ENCODE measurements around the gene CMTR1. TPM values are rescaled to one million over a fixed set of nuclear protein-coding genes. Genes with fewer than 3 reads are reported as not detected.

The CMTR1 gene
- total RNA-seq, 1 experiment from 2014 or later: 34.8 TPM

DNA sequence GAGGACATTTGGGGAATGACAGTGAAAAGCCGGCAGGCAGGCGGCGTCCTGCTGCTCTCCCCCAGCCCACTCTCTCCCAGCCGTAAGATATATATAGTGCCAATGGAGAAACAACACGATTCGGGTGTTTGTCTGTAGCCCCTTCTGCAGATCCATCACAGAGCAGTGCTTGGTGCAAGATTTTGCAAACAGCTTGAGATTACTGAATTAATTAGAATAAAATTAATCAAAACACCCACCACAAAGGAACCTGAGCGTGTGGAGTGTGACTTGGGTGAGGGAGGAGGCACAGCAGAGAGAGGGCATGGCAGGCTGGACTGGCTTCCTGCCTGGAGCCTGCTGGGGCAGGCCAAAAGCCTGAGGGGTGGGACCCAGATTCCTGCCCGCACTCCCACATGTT, 95.5 kb downstream of the CMTR1 start:
- Mint-ChIP-seq H3K9me3 (no peaks in the 10 kb centered on the region; a peak in 1 of 5 replicates), H3K27ac (no peak overlapping the region), H3K4me3 (no peak overlapping the region), H3K36me3 (ENCODE audit: insufficient read depth in 1 of 3, low read depth in 3 of 3) (no peaks in the 10 kb centered on the region), H3K27me3 (ENCODE audit: low read depth) (peaks cover 61% of the 10 kb centered on the region), H3K4me1 (peaks cover 10 to 20% of the 10 kb centered on the region in 2 experiments)
- Histone ChIP-seq H3K79me1 (ENCODE audit: insufficient read depth, low read depth, low read length, poor library complexity, severe bottlenecking) (no peaks in the 10 kb centered on the region), H2AFZ (ENCODE audit: low read length) (no peak overlapping the region), H3K79me2 (ENCODE audit: insufficient read depth, low read length) (no peaks in the 10 kb centered on the region), H3K4me2 (ENCODE audit: insufficient read depth, insufficient read length, low read length) (no peak overlapping the region), H3T11ph (ENCODE audit: low read length) (no peak overlapping the region), H4K91ac (ENCODE audit: insufficient read length, low read depth, low read length) (no peak overlapping the region), H3K9me3 (ENCODE audit: control insufficient read depth, low read depth, low read length) (no peaks in the 10 kb centered on the region), H3K56ac (ENCODE audit: insufficient read length, low read depth, low read length) (no peak overlapping the region), H3K23me2 (ENCODE audit: insufficient read length, low read depth, low read length, poor library complexity, severe bottlenecking) (no peaks in the 10 kb centered on the region), H4K5ac (ENCODE audit: insufficient read length, low read depth, low read length) (no peak overlapping the region), H2BK15ac (ENCODE audit: low read depth, low read length) (no peak overlapping the region), H2AK5ac (ENCODE audit: insufficient read length, low read length) (no peak overlapping the region), H3K27ac (ENCODE audit: insufficient read length, low read depth, low read length) (no peak overlapping the region), H4K8ac (replicated peaks; ENCODE audit: insufficient read length, low read depth, low read length) (no peak overlapping the region), H2BK120ac (ENCODE audit: low read depth, low read length, poor library complexity, severe bottlenecking) (no peak overlapping the region), H2BK5ac (ENCODE audit: insufficient read length, low read length) (no peak overlapping the region), H3K14ac (ENCODE audit: insufficient read depth, low read length) (no peak overlapping the region; the same call in 1 of the 2 replicates), H4K20me1 (ENCODE audit: control insufficient read depth, insufficient read depth, insufficient read length) (no peaks in the 10 kb centered on the region), H3K9ac (ENCODE audit: extremely low read depth, insufficient read length, low read length) (no peak overlapping the region), H2BK20ac (ENCODE audit: low read depth, low read length, poor library complexity, severe bottlenecking) (no peak overlapping the region), H2BK12ac (ENCODE audit: insufficient read length, low read depth, low read length) (no peak overlapping the region), H3K27me3 (ENCODE audit: insufficient read depth, low read length) (no peaks in the 10 kb centered on the region; the same call in 1 of the 2 replicates), H3K23ac (ENCODE audit: insufficient read length, low read depth, low read length) (no peak overlapping the region), H3K4me1 (ENCODE audit: insufficient read depth, low read length) (no peaks in the 10 kb centered on the region), H3K18ac (ENCODE audit: insufficient read length, low read depth, low read length) (no peak overlapping the region), H3K4ac (ENCODE audit: low read depth, low read length) (no peak overlapping the region)
- DNase-seq: no peak
- TF ChIP-seq, protein P1, sequence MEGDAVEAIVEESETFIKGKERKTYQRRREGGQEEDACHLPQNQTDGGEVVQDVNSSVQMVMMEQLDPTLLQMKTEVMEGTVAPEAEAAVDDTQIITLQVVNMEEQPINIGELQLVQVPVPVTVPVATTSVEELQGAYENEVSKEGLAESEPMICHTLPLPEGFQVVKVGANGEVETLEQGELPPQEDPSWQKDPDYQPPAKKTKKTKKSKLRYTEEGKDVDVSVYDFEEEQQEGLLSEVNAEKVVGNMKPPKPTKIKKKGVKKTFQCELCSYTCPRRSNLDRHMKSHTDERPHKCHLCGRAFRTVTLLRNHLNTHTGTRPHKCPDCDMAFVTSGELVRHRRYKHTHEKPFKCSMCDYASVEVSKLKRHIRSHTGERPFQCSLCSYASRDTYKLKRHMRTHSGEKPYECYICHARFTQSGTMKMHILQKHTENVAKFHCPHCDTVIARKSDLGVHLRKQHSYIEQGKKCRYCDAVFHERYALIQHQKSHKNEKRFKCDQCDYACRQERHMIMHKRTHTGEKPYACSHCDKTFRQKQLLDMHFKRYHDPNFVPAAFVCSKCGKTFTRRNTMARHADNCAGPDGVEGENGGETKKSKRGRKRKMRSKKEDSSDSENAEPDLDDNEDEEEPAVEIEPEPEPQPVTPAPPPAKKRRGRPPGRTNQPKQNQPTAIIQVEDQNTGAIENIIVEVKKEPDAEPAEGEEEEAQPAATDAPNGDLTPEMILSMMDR (conservative IDR thresholded peaks at IDR 0.05): no peak
- WGBS (ENCODE audit: extremely low coverage, insufficient read length, low lambda C conversion rate): no CpG with 5 or more reads among the region's 8 CpGs

All from H9 (cell line).